ENCODE measurements around the gene CCER1.
"Not testable (repeated sequence)": the region's sequence is repeated elsewhere in the genome, so short reads cannot be mapped to it uniquely, and the experiment has no call there.

CCER1 gene

GRCh38 chr12:90954921-90955320 lies at the start of gene CCER1:
CCER1 (minus strand) TSS chr12:90955176; CDS start chr12:90954742, 434 bp downstream.
- no peak for DNase-seq

GRCh38 chr12:91003737-91004136 lies 48.8 kb upstream of the CCER1 start:
- DNase-seq, result no peak

GRCh38 chr12:91001306-91001705 lies 46.3 kb upstream of the CCER1 start:
- DNase-seq, result no peak

GRCh38 chr12:90999966-91000365 lies 45.0 kb upstream of the CCER1 start:
- DNase-seq, result no peak

GRCh38 chr12:90999527-90999926 lies 44.6 kb upstream of the CCER1 start:
- no peak for DNase-seq

- no peak for DNase-seq
Measured at GRCh38 chr12:90995010-90995409, 40.0 kb upstream of the CCER1 start.

- no peak for DNase-seq
Measured at GRCh38 chr12:90991952-90992465, 37.0 kb upstream of the CCER1 start.

- DNase-seq, result no peak
Measured at GRCh38 chr12:90990611-90991010, 35.6 kb upstream of the CCER1 start.

- no peak for DNase-seq
Measured at GRCh38 chr12:90989686-90990111, 34.7 kb upstream of the CCER1 start.

GRCh38 chr12:90987520-90987919 lies 32.5 kb upstream of the CCER1 start:
- DNase-seq, result no peak

- no peak for DNase-seq
Measured at GRCh38 chr12:90987101-90987500, 32.1 kb upstream of the CCER1 start.

GRCh38 chr12:90985331-90985730 lies 30.4 kb upstream of the CCER1 start:
- DNase-seq, result not testable (repeated sequence)

GRCh38 chr12:90984114-90984513 lies 29.1 kb upstream of the CCER1 start:
- no peak for DNase-seq

GRCh38 chr12:90982170-90982569 lies 27.2 kb upstream of the CCER1 start:
- DNase-seq, result no peak

GRCh38 chr12:90979951-90980350 lies 25.0 kb upstream of the CCER1 start:
- no peak for DNase-seq

- no peak for DNase-seq
Measured at GRCh38 chr12:90979019-90979418, 24.0 kb upstream of the CCER1 start.

- no peak for DNase-seq
Measured at GRCh38 chr12:90978117-90978770, 23.3 kb upstream of the CCER1 start.

GRCh38 chr12:90977224-90977623 lies 22.2 kb upstream of the CCER1 start:
- no peak for DNase-seq

- DNase-seq, result no peak
Measured at GRCh38 chr12:90974286-90974685, 19.3 kb upstream of the CCER1 start.

- DNase-seq, result no peak
Measured at GRCh38 chr12:90972226-90972625, 17.2 kb upstream of the CCER1 start.

- DNase-seq, result no peak
Measured at GRCh38 chr12:90970911-90971310, 15.9 kb upstream of the CCER1 start.

GRCh38 chr12:90970471-90970870 lies 15.5 kb upstream of the CCER1 start:
- DNase-seq, result no peak

GRCh38 chr12:90969851-90970250 lies 14.9 kb upstream of the CCER1 start:
- DNase-seq, result no peak

GRCh38 chr12:90969346-90969745 lies 14.4 kb upstream of the CCER1 start:
- DNase-seq, result no peak

- no peak for DNase-seq
Measured at GRCh38 chr12:90965204-90965603, 10.2 kb upstream of the CCER1 start.

All from NCI-H1436 (cell line).